HepG2 (cell line): ENCODE results near the gene FGF21. TPM values are rescaled to one million over a fixed set of nuclear protein-coding genes. Genes with fewer than 3 reads are reported as not detected.

Experiments
- ARNT2 ChIP-seq: sonication (generic); formaldehyde crosslinking; IDR thresholded peaks from 2 replicates; pipeline ENCODE4 v1.8.0; 2022; ENCODE audit warnings: mild to moderate bottlenecking, low read depth, missing genetic modification reagents, moderate library complexity
- CBX2 ChIP-seq, 2 experiments: fragments of 200-600 bp in 1 of 2; sonication (generic); formaldehyde crosslinking in 1 of 2; IDR thresholded peaks; 2 replicates each; pipeline versions ENCODE4 v1.7.0 to v1.8.1; 2018 to 2022; ENCODE audit warnings: low read depth in 2 of 2, low read length in 1 of 2, mild to moderate bottlenecking in 1 of 2, missing genetic modification reagents in 1 of 2
- FOXP1 ChIP-seq, 2 experiments: fragments of 450-650 bp in 1 of 2; IDR thresholded peaks; 2 replicates each; pipeline ENCODE4 v1.6.1; 2017 to 2018; ENCODE audit warnings: antibody characterized with exemption in 1 of 2
- GATAD2A ChIP-seq: IDR thresholded peaks from 2 replicates; pipeline ENCODE4 v1.6.1; 2016
- HMGA1 ChIP-seq: sonication (generic); formaldehyde crosslinking; conservative IDR thresholded peaks from 2 replicates; pipeline ENCODE4 v1.4.0; 2020; ENCODE audit warnings: missing genetic modification reagents
- HNRNPLL ChIP-seq: fragments of 200-400 bp; formaldehyde crosslinking; IDR thresholded peaks from 2 replicates; pipeline ENCODE4 v1.6.1; 2017; ENCODE audit warnings: mild to moderate bottlenecking, low read depth, low read length; ENCODE audit not compliant: poor library complexity, severe bottlenecking
- IRF2 ChIP-seq: IDR thresholded peaks from 2 replicates; pipeline ENCODE4 v1.6.1; 2018; ENCODE audit warnings: missing genetic modification reagents, missing compliant biosample characterization
- ISX ChIP-seq: sonication (generic); formaldehyde crosslinking; conservative IDR thresholded peaks from 2 replicates; pipeline ENCODE4 v1.5.0; 2020; ENCODE audit warnings: missing genetic modification reagents
- NFE2L2 ChIP-seq: fragments of 150-350 bp; IDR thresholded peaks from 2 replicates; pipeline ENCODE4 v1.6.1; 2014; ENCODE audit warnings: low read length
- ZNF256 ChIP-seq: sonication (generic); formaldehyde crosslinking; conservative IDR thresholded peaks from 2 replicates; pipeline ENCODE4 v1.4.0; 2020; ENCODE audit warnings: missing genetic modification reagents
- ZNF557 ChIP-seq: sonication (generic); formaldehyde crosslinking; IDR thresholded peaks from 2 replicates; pipeline ENCODE4 v1.4.0; 2020; ENCODE audit warnings: missing genetic modification reagents
- ZNF564 ChIP-seq: sonication (generic); formaldehyde crosslinking; IDR thresholded peaks from 2 replicates; pipeline ENCODE4 v1.8.1; 2023; ENCODE audit warnings: mild to moderate bottlenecking, missing genetic modification reagents
- ZNF678 ChIP-seq: sonication (generic); formaldehyde crosslinking; IDR thresholded peaks from 2 replicates; pipeline ENCODE4 v1.4.0; 2020; ENCODE audit warnings: mild to moderate bottlenecking, missing genetic modification reagents
- ZSCAN9 ChIP-seq: IDR thresholded peaks from 2 replicates; pipeline ENCODE4 v1.6.1; 2016; ENCODE audit warnings: borderline replicate concordance
- polyA plus RNA-seq, 8 experiments: library from polyadenylated mRNA; depleted of rRNA in 3 of 8; stranded (reverse) in 7 of 8; unstranded in 1 of 8; fragments of >200 nt; fragmentation: Illumina TruSeq in 4 of 8; extraction: Trizol in 4 of 8; gene quantifications; 2 replicates each; pipeline versions ENCODE4 v1.2.1 to v1.2.3, GENCODE V29; 2011 to 2016; ENCODE audit warnings: low read depth in 4 of 8, missing spikeins in 1 of 8, mixed read lengths in 1 of 8; ENCODE audit not compliant: insufficient read depth in 1 of 8
- total RNA-seq, 5 experiments: library from RNA; depleted of rRNA; stranded (reverse); fragments of >200 nt; fragmentation: Illumina TruSeq; extraction: Trizol; gene quantifications; 2 replicates each; pipeline ENCODE4 v1.2.3, GENCODE V29; 2016; ENCODE audit warnings: low read depth in 1 of 5
- TF ChIP-seq, protein P1 (sequence below), 2 experiments: fragments of 450-650 bp in 1 of 2; sonication (generic) in 1 of 2; formaldehyde crosslinking in 1 of 2; IDR thresholded peaks; 2 replicates each; pipeline versions ENCODE4 v1.6.1 to v1.8.0; 2016 to 2022; ENCODE audit warnings: antibody characterized with exemption in 1 of 2, mild to moderate bottlenecking in 1 of 2, missing genetic modification reagents in 1 of 2
- TF ChIP-seq, protein P2 (sequence below): sonication (generic); formaldehyde crosslinking; IDR thresholded peaks from 2 replicates; pipeline ENCODE4 v1.4.0; 2020; ENCODE audit warnings: low read depth, missing genetic modification reagents

FGF21 gene
- total and polyA plus RNA-seq, 2 of the 13 experiments (the other 11 are each of a cell fraction or from before 2014, with no cell fraction given) = 0.17 TPM; not detected in 1

GRCh38 chr19:48795055-48795684 lies 39.8 kb downstream of the FGF21 start (continued):
- TF ChIP-seq ZSCAN9 (CRISPR knock-in tag) (no peak), GATAD2A (CRISPR knock-in tag) (peak; percentile 66), ZNF256 (0 out of 2 replicates have a peak, but pooled peaks have one; percentile 27), FOXP1 (IDR thresholded peaks at IDR 0.05) (no peak), FOXP1 (CRISPR knock-in tag; IDR thresholded peaks at IDR 0.05) (no peak), ZNF678 (CRISPR knock-in tag) (no peak), ZNF564 (CRISPR knock-in tag) (no peak), NFE2L2 (no peak), CBX2 (IDR thresholded peaks at IDR 0.05; ENCODE audit: low read depth, low read length) (no peak), CBX2 (CRISPR knock-in tag; IDR thresholded peaks at IDR 0.05; ENCODE audit: low read depth) (no peak), ZNF557 (CRISPR knock-in tag) (no peak), ISX (CRISPR knock-in tag) (no peak), HNRNPLL (peak; percentile 60), ARNT2 (no peak), HMGA1 (CRISPR knock-in tag) (no peak), IRF2 (CRISPR knock-in tag) (peak; percentile 83)
- TF ChIP-seq, protein P1, sequence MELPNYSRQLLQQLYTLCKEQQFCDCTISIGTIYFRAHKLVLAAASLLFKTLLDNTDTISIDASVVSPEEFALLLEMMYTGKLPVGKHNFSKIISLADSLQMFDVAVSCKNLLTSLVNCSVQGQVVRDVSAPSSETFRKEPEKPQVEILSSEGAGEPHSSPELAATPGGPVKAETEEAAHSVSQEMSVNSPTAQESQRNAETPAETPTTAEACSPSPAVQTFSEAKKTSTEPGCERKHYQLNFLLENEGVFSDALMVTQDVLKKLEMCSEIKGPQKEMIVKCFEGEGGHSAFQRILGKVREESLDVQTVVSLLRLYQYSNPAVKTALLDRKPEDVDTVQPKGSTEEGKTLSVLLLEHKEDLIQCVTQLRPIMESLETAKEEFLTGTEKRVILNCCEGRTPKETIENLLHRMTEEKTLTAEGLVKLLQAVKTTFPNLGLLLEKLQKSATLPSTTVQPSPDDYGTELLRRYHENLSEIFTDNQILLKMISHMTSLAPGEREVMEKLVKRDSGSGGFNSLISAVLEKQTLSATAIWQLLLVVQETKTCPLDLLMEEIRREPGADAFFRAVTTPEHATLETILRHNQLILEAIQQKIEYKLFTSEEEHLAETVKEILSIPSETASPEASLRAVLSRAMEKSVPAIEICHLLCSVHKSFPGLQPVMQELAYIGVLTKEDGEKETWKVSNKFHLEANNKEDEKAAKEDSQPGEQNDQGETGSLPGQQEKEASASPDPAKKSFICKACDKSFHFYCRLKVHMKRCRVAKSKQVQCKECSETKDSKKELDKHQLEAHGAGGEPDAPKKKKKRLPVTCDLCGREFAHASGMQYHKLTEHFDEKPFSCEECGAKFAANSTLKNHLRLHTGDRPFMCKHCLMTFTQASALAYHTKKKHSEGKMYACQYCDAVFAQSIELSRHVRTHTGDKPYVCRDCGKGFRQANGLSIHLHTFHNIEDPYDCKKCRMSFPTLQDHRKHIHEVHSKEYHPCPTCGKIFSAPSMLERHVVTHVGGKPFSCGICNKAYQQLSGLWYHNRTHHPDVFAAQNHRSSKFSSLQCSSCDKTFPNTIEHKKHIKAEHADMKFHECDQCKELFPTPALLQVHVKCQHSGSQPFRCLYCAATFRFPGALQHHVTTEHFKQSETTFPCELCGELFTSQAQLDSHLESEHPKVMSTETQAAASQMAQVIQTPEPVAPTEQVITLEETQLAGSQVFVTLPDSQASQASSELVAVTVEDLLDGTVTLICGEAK (IDR thresholded peaks at IDR 0.05) = no peak
- TF ChIP-seq, protein P1 (CRISPR knock-in tag; IDR thresholded peaks at IDR 0.05) = peak; percentile 15; the same call in 1 of the 2 replicates
- TF ChIP-seq, protein P2, sequence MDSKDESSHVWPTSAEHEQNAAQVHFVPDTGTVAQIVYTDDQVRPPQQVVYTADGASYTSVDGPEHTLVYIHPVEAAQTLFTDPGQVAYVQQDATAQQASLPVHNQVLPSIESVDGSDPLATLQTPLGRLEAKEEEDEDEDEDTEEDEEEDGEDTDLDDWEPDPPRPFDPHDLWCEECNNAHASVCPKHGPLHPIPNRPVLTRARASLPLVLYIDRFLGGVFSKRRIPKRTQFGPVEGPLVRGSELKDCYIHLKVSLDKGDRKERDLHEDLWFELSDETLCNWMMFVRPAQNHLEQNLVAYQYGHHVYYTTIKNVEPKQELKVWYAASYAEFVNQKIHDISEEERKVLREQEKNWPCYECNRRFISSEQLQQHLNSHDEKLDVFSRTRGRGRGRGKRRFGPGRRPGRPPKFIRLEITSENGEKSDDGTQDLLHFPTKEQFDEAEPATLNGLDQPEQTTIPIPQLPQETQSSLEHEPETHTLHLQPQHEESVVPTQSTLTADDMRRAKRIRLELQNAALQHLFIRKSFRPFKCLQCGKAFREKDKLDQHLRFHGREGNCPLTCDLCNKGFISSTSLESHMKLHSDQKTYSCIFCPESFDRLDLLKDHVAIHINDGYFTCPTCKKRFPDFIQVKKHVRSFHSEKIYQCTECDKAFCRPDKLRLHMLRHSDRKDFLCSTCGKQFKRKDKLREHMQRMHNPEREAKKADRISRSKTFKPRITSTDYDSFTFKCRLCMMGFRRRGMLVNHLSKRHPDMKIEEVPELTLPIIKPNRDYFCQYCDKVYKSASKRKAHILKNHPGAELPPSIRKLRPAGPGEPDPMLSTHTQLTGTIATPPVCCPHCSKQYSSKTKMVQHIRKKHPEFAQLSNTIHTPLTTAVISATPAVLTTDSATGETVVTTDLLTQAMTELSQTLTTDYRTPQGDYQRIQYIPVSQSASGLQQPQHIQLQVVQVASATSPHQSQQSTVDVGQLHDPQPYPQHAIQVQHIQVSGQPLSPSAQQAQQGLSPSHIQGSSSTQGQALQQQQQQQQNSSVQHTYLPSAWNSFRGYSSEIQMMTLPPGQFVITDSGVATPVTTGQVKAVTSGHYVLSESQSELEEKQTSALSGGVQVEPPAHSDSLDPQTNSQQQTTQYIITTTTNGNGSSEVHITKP = no peak
